Caco-2 (cell line): Measurements from ENCODE around the gene UBE2H. TPM values are rescaled to one million over a fixed set of nuclear protein-coding genes. Genes with fewer than 3 reads are reported as not detected.

Experiments
- BruUV-seq: library from RNA; stranded (reverse); fragments of 400-500 nt; replicated peaks from 2 replicates; lab custom pipeline; 2021; lab: Mats Ljungman, UMichigan
- CTCF ChIA-PET: fragments of 300-600 bp; sonication (Branson Sonifier 250); formaldehyde crosslinking; loops from one replicate; lab custom pipeline; 2022; ENCODE audit warnings: antibody characterized with exemption; lab: Charles Lee
- POLR2A ChIA-PET: fragments of 300-600 bp; sonication (Branson Sonifier 250); formaldehyde crosslinking; loops from one replicate; lab custom pipeline; 2022; ENCODE audit warnings: antibody characterized with exemption; lab: Charles Lee
- DNase-seq, 2 experiments: peaks; one replicate each; pipeline versions ENCODE4 v3.0.0 to v3.0.0-alpha.2; 2020 to 2022
- H3K27me3 ChIP-seq: replicated peaks from 2 replicates; pipeline ENCODE4 v1.6.0; 2011; ENCODE audit warnings: low read length; ENCODE audit not compliant: control insufficient read depth, insufficient read depth
- H3K36me3 ChIP-seq: 2 replicates; pipeline ENCODE4 v1.5.1; 2011; ENCODE audit warnings: low read length; ENCODE audit not compliant: control insufficient read depth, insufficient read depth
- H3K4me1 ChIP-seq: fragments of 250-450 bp; sonication (Bioruptor Pico); 2 replicates; pipeline ENCODE4 v1.5.1; 2020; ENCODE audit warnings: mild to moderate bottlenecking
- H3K4me3 ChIP-seq: 2 replicates; pipeline ENCODE4 v1.5.1; 2011; ENCODE audit warnings: low read depth, mild to moderate bottlenecking, control low read depth, low read length
- H3K9me3 ChIP-seq: fragments of 250-450 bp; sonication (Bioruptor Pico); 2 replicates; pipeline ENCODE4 v1.5.1; 2020; ENCODE audit warnings: mild to moderate bottlenecking, moderate library complexity
- H3K27ac Mint-ChIP-seq: one replicate; pipeline ENCODE4 v1.8.0; 2022; ENCODE audit warnings: mixed read lengths; ENCODE audit not compliant: unreplicated experiment
- H3K27me3 Mint-ChIP-seq: one replicate; pipeline ENCODE4 v1.8.0; 2022; ENCODE audit warnings: mixed read lengths; ENCODE audit not compliant: insufficient read depth, unreplicated experiment
- H3K36me3 Mint-ChIP-seq: one replicate; pipeline ENCODE4 v1.8.0; 2022; ENCODE audit warnings: mild to moderate bottlenecking, mixed read lengths; ENCODE audit not compliant: insufficient read depth, unreplicated experiment
- H3K4me1 Mint-ChIP-seq: one replicate; pipeline ENCODE4 v1.8.0; 2022; ENCODE audit warnings: low read depth, mixed read lengths; ENCODE audit not compliant: unreplicated experiment
- H3K4me3 Mint-ChIP-seq: one replicate; pipeline ENCODE4 v1.8.0; 2022; ENCODE audit warnings: mild to moderate bottlenecking, moderate library complexity, mixed read lengths; ENCODE audit not compliant: unreplicated experiment
- H3K9me3 Mint-ChIP-seq: one replicate; pipeline ENCODE4 v1.8.0; 2022; ENCODE audit warnings: mixed read lengths; ENCODE audit not compliant: unreplicated experiment
- intact Hi-C: fragments of 100-400 bp; cut with micrococcal nuclease; formaldehyde crosslinking; loops from one replicate; pipeline ENCODE4 v1.10.0; 2022; ENCODE audit not compliant: unreplicated experiment
- total RNA-seq: library from RNA; stranded (reverse); gene quantifications from 2 replicates; pipeline ENCODE4 v1.2.3, GENCODE V29; 2022
- TF ChIP-seq, protein P1 (sequence below), 2 experiments: fragments of 200-600 bp in 1 of 2; IDR thresholded peaks; 1 replicate in 1 of 2; 2 replicates in 1 of 2; pipeline versions ENCODE4 v1.5.1 to v1.8.0; 2011 to 2022; ENCODE audit warnings: antibody characterized with exemption in 1 of 2, control low read depth in 1 of 2, inconsistent platforms in 1 of 2, low read depth in 1 of 2, low read length in 1 of 2, mild to moderate bottlenecking in 1 of 2, moderate library complexity in 1 of 2; ENCODE audit not compliant: insufficient read depth in 1 of 2, severe bottlenecking in 1 of 2, unreplicated experiment in 1 of 2

The UBE2H gene
- total RNA-seq, 1 experiment from 2014 or later: 35.7 TPM

- Mint-ChIP-seq H3K27ac (no peak overlapping the region), H3K9me3 (no peaks in the 10 kb centered on the region), H3K27me3 (no peaks in the 10 kb centered on the region), H3K4me1 (no peaks in the 10 kb centered on the region), H3K36me3 (peaks cover 5% of the 10 kb centered on the region), H3K4me3 (no peak overlapping the region)
- no peaks in the 10 kb centered on the region for H3K27me3 ChIP-seq
- no peak for DNase-seq
- no peak overlapping the region for H3K4me3 ChIP-seq
- no TSS peak for BruUV-seq
- no peaks in the 10 kb centered on the region for H3K9me3 ChIP-seq
- CTCF ChIA-PET: no interaction called here
- POLR2A ChIA-PET: no interaction called here
- TF ChIP-seq, protein P1, sequence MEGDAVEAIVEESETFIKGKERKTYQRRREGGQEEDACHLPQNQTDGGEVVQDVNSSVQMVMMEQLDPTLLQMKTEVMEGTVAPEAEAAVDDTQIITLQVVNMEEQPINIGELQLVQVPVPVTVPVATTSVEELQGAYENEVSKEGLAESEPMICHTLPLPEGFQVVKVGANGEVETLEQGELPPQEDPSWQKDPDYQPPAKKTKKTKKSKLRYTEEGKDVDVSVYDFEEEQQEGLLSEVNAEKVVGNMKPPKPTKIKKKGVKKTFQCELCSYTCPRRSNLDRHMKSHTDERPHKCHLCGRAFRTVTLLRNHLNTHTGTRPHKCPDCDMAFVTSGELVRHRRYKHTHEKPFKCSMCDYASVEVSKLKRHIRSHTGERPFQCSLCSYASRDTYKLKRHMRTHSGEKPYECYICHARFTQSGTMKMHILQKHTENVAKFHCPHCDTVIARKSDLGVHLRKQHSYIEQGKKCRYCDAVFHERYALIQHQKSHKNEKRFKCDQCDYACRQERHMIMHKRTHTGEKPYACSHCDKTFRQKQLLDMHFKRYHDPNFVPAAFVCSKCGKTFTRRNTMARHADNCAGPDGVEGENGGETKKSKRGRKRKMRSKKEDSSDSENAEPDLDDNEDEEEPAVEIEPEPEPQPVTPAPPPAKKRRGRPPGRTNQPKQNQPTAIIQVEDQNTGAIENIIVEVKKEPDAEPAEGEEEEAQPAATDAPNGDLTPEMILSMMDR (IDR thresholded peaks at IDR 0.05; ENCODE audit: insufficient read depth in 1 of 2, low read depth in 1 of 2, low read length in 1 of 2, severe bottlenecking in 1 of 2, unreplicated experiment in 1 of 2): no peak
- intact Hi-C loops: no loop called here
- H3K4me1 ChIP-seq: no peaks in the 10 kb centered on the region
- H3K36me3 ChIP-seq: no peaks in the 10 kb centered on the region
Measured at GRCh38 chr7:129789652-129790051, 163.1 kb downstream of the UBE2H start.

DNA sequence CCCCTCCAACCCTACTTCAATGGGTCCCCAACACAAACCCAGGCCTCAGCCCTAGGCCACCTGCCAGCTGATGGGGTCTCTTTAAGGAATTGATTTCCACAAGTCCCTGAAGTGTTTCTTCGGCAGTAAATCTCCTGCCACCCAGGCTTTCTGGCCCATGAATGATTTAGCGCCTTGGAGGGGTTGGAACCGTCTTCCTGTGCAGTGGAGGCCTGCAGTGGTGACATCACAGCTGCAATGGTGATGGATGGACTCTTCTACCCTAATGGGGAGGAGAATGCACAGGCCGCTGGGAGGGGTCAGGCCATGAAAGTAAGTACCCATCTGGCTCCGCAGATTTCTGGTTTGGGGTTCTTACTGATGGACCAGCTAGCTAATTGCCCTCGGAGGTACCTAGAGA lies 163.8 kb downstream of the UBE2H start:
- H3K27ac Mint-ChIP-seq: no peak overlapping the region
- BruUV-seq: no TSS peak
- Histone ChIP-seq H3K36me3 (no peaks in the 10 kb centered on the region), H3K4me3 (no peak overlapping the region), H3K27me3 (no peaks in the 10 kb centered on the region), H3K4me1 (no peaks in the 10 kb centered on the region), H3K9me3 (no peaks in the 10 kb centered on the region)
- intact Hi-C loops: no loop called here
- no peaks in the 10 kb centered on the region for H3K4me1 Mint-ChIP-seq
- TF ChIP-seq, protein P1 (IDR thresholded peaks at IDR 0.05; ENCODE audit: insufficient read depth in 1 of 2, low read depth in 1 of 2, low read length in 1 of 2, severe bottlenecking in 1 of 2, unreplicated experiment in 1 of 2): no peak
- DNase-seq: no peak
- no peak overlapping the region for H3K4me3 Mint-ChIP-seq
- ChIA-PET CTCF (no interaction called here), POLR2A (no interaction called here)
- no peaks in the 10 kb centered on the region for H3K9me3 Mint-ChIP-seq
- no peaks in the 10 kb centered on the region for H3K27me3 Mint-ChIP-seq
- peaks cover 5% of the 10 kb centered on the region for H3K36me3 Mint-ChIP-seq

DNA sequence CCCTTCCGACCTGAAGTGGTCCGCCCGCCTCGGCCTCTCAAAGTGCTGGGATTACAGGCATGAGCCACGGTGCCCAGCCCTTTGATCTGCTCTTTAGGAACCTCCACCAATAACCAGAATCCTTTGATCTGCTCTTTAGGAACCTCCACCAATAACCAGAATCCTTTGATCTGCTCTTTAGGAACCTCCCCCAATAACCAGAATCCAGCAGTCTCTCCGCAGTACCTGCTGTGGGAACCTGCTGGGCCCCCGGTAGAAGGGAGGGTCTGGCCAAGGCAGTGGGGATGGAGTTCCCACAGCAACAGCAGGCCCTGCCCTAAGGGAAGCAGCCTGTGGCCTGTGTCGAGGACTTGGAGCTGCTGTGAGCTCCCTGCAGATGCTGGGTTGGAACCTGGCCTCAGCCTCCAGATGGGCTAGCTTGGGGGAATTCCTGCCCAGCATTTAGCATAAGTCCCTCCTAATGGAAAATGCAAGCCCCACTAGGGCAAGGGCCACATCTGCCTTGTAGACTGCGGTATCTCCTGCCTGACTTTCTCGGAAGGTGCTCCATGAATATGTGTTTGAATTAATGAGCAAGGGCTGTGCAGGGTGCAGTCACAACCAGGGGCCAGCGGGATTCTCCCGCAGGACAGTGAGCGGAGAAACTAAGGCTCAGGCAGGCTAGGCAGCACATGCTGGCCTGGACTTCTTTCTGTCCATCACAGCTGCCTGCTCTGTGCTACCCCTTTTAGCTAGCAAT lies 165.8 kb downstream of the UBE2H start:
- peaks cover 5% of the 10 kb centered on the region for H3K36me3 Mint-ChIP-seq
- TF ChIP-seq, protein P1 (IDR thresholded peaks at IDR 0.05; ENCODE audit: insufficient read depth in 1 of 2, low read depth in 1 of 2, low read length in 1 of 2, severe bottlenecking in 1 of 2, unreplicated experiment in 1 of 2): no peak
- CTCF ChIA-PET: interaction anchor here (1.6 kb wide), 1 partner anchor 38 kb away, joined by 3 read pairs; no protein-coding TSS in a partner anchor
- H3K4me3 ChIP-seq: no peak overlapping the region
- H3K27me3 ChIP-seq: no peaks in the 10 kb centered on the region
- no peak overlapping the region for H3K4me3 Mint-ChIP-seq
- H3K27ac Mint-ChIP-seq: no peak overlapping the region
- H3K9me3 Mint-ChIP-seq: no peaks in the 10 kb centered on the region
- H3K27me3 Mint-ChIP-seq: no peaks in the 10 kb centered on the region
- no peaks in the 10 kb centered on the region for H3K36me3 ChIP-seq
- no TSS peak for BruUV-seq
- H3K9me3 ChIP-seq: no peaks in the 10 kb centered on the region
- intact Hi-C loops: no loop called here
- POLR2A ChIA-PET: no interaction called here
- no peak for DNase-seq
- no peaks in the 10 kb centered on the region for H3K4me1 ChIP-seq
- no peaks in the 10 kb centered on the region for H3K4me1 Mint-ChIP-seq
